ENCODE results near the gene BHLHE23.

BHLHE23 gene

DNA sequence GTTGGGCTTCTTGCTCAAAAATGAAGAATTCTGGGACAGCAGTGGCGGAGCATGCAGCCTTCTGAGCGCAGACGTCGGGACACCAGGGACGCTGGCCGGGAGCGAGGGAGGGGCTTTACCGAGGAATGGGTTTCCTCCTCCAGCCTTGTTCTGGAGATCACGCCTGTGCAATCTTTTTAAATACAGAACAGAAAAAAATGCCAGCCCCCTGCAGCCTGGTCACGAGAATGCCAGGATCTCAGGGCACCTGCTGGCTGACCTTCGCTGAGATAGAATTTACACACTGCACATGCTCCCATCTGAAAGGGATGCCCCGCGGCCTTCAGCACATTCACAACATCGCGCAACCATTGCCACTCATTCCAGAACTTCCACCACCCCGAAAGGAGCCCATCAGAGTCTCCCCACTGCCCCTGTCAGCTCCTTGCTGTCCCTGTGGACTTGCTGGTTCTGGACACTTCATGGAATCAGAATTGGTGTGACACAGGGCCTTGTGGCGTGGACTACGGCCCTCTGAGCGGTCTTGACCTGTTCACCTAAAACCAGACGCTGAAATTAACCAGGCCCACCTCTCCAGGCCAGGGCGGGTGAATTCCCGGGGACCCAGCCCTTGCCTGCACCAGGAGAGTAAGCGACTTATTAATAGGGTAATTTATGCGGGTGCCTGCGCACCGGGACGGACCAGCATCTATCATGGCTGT is 20.6 kb upstream of the BHLHE23 start:
- DNase-seq (ENCODE audit: low spot score) = no peak
- TF ChIP-seq, protein P1, sequence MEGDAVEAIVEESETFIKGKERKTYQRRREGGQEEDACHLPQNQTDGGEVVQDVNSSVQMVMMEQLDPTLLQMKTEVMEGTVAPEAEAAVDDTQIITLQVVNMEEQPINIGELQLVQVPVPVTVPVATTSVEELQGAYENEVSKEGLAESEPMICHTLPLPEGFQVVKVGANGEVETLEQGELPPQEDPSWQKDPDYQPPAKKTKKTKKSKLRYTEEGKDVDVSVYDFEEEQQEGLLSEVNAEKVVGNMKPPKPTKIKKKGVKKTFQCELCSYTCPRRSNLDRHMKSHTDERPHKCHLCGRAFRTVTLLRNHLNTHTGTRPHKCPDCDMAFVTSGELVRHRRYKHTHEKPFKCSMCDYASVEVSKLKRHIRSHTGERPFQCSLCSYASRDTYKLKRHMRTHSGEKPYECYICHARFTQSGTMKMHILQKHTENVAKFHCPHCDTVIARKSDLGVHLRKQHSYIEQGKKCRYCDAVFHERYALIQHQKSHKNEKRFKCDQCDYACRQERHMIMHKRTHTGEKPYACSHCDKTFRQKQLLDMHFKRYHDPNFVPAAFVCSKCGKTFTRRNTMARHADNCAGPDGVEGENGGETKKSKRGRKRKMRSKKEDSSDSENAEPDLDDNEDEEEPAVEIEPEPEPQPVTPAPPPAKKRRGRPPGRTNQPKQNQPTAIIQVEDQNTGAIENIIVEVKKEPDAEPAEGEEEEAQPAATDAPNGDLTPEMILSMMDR (IDR thresholded peaks at IDR 0.05; ENCODE audit: borderline replicate concordance, control extremely low read depth, extremely low read depth, insufficient read depth, missing control alignments) = no peak
- in situ Hi-C loops (cut with MboI; ENCODE audit: low sequenced_read_pairs, unreplicated experiment) = no loop called here

DNA sequence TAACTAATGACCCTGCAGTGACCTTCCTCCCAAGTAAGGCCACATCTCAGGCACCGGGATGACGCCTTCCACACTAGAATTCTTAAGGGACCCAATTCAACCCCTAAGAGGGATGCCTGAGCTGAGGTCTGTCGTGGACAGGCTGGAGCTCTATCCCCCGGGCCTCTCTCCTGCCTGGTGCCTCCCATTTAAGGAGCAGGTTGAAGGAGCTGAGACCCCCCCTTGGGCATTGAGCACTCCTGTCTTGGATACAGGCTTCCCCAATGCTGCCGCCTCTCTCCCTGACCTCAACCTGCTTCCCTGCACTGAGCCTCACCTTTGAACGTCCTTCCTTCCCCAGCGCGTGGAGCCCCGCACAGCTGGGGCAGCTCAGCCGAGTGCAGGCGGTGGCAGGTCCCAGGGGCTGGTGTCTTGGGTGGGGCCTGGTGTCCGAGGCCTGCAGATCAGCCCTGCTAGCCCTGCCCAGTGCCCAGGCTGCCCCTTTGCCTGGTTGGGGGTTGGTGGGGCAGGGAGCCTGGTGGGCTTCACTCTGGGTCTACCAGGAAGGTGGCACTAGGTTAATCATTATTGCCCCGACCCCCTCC is 19.9 kb upstream of the BHLHE23 start:
- TF ChIP-seq, protein P1 (IDR thresholded peaks at IDR 0.05; ENCODE audit: borderline replicate concordance, control extremely low read depth, extremely low read depth, insufficient read depth, missing control alignments) = no peak
- in situ Hi-C loops (cut with MboI; ENCODE audit: low sequenced_read_pairs, unreplicated experiment) = no loop called here
- DNase-seq (ENCODE audit: low spot score) = no peak

DNA sequence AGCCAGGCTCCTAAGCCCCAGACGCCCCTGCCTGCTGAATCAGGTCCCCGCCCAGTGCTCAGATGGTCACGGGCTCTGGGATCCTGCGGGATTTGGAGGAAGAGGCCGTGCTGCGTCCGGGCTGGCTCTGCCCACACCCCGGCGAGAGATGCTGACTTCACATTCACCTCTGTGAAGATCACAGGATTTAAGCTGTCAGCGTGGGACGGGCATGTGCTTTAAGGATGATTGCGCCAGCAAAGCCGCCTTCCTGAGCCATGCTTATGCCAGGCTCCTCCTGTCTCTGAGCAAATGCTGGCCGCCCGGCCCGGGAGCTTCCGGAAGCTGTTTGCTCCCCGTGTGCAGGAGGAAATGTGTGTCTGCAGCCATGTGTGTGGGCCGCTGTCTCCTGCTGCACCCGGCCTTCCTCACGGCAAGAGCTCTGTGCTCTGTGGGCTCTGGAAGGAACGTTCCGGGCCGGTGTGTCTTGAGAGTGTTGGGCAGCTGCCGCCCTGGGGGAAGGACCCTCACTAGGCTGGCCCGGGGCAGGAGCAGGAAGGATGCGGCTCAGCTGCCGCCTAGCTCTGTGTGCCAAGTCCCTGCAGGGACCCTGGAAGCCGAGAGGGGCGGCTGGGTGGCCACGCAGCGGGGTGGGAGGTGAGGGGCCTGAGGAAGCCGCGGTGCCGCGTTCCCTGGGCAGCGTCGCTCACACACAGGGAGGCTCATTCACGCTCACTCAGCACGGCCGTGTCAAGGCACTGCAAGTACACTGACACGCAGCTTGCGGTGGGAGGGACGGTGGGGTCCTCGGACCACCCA is 19.0 kb upstream of the BHLHE23 start:
- TF ChIP-seq, protein P1 (IDR thresholded peaks at IDR 0.05; ENCODE audit: borderline replicate concordance, control extremely low read depth, extremely low read depth, insufficient read depth, missing control alignments) = no peak
- in situ Hi-C loops (cut with MboI; ENCODE audit: low sequenced_read_pairs, unreplicated experiment) = no loop called here
- DNase-seq (ENCODE audit: low spot score) = no peak

DNA sequence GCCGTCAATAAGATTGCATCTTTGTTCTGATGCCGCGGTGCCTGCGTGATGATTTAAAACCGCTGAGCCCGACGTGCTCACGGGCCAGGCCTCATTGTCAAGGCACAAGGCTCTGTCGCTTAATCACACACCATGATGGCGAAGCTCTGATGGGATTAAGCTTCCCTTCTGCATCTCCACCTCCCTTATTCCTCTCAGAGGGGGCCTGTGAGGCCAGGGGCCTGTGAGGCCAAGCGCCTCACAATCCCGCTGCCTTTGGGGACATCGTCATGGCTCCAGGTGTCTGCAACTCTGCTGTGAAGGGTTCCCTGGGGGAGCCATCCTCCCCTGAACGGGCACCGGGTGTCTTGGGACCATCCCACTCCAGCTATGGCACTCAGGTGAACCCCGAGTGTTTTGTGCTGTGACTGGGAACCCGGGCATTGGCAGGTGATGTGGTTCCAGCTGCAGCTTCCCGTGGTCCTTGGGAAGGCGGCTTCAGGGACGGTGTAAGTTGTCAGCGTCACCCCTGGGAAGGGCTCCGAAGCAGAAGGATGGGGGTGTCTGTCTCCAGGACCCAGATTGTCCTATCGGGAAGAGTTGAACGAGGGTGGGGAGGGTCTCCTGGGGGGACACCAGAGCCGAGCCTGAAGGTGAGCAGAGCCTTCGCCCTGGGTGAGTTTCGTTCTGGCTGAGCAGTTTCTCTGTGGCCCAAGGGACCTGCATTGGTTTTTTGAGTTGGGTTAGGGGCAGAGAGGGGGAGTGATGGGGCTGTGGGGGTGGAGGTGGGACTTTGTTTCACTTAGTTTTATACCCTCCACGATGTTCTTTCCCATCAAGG is 18.0 kb upstream of the BHLHE23 start:
- in situ Hi-C loops (cut with MboI; ENCODE audit: low sequenced_read_pairs, unreplicated experiment) = no loop called here
- TF ChIP-seq, protein P1 (IDR thresholded peaks at IDR 0.05; ENCODE audit: borderline replicate concordance, control extremely low read depth, extremely low read depth, insufficient read depth, missing control alignments) = no peak
- no peak for DNase-seq (ENCODE audit: low spot score)

DNA sequence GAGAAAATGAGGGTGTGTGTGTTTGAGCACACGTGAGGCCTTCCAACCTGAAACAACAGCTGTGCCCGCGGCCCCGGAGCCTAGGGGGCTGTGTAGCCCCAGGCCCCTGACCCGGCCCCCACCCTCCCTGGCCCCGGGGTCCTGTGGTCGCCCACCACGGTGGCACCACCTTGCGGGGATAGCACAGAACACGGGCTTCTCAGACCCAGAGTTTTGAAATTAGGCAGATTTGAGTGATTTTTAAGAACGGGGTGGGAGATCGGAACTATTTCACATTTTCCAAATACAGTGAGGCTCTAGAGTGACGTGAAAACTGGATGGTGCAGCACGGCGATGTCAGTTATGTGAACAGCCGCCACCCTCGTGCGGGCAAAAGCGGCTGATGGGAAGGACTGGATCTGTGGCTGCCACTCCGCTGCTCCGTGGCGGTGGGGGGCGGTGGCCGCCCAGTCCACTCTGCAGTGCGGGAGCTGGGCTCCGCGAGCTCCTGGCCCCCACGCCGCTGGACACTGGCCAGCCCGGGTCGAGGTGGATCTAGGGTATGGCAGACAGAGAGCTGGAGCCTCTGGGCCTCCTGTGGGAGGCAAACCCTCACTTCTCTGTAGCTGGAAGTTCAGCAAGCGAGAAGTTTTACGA is 17.3 kb upstream of the BHLHE23 start:
- TF ChIP-seq, protein P1 (IDR thresholded peaks at IDR 0.05; ENCODE audit: borderline replicate concordance, control extremely low read depth, extremely low read depth, insufficient read depth, missing control alignments) = no peak
- in situ Hi-C loops (cut with MboI; ENCODE audit: low sequenced_read_pairs, unreplicated experiment) = no loop called here
- DNase-seq (ENCODE audit: low spot score) = no peak
